Body of pancreas (tissue), 4 donors: ENCODE data around the gene SPIRE2. TPM values are rescaled to one million over a fixed set of nuclear protein-coding genes. Genes with fewer than 3 reads are reported as not detected.
A peak's percentile ranks its signal among the peaks of the same experiment; 100 is the strongest.

Experiments used
- ATAC-seq: fragments of 150-250 bp; one replicate; pipeline ENCODE4 v1.9.1; 2016
- DNase-seq, 4 donors: peaks; one replicate each; pipeline ENCODE4 v3.0.0-alpha.2; 2019
- H3K27ac ChIP-seq, 4 donors: fragments of 200-600 bp; sonication (generic); 1 replicate in 3 of 4; 2 replicates in 1 of 4; pipeline versions ENCODE4 v1.5.1 to v1.6.1; 2016 to 2019; ENCODE audit warnings: mild to moderate bottlenecking in 1 of 4, mixed read lengths in 1 of 4, moderate library complexity in 1 of 4
- H3K27me3 ChIP-seq, 2 donors: fragments of 200-600 bp; sonication (generic); one replicate each; pipeline ENCODE4 v1.6.0; 2016; ENCODE audit warnings: mild to moderate bottlenecking in 1 of 2
- H3K36me3 ChIP-seq, 2 donors: fragments of 200-600 bp; sonication (generic); replicated peaks in 1 of 2; 2 replicates each; pipeline ENCODE4 v1.5.1; 2016; ENCODE audit warnings: low read depth in 2 of 2; ENCODE audit not compliant: insufficient read depth in 1 of 2
- H3K4me1 ChIP-seq: fragments of 200-600 bp; sonication (generic); one replicate; pipeline ENCODE4 v1.6.0; 2016
- H3K4me3 ChIP-seq, 2 donors: fragments of 200-600 bp; sonication (generic); 1 replicate in 1 of 2; 2 replicates in 1 of 2; pipeline ENCODE4 v1.5.1; 2016 to 2019
- H3K9me3 ChIP-seq, 3 donors: fragments of 200-600 bp; sonication (generic); 1 replicate in 2 of 3; 2 replicates in 1 of 3; pipeline ENCODE4 v1.5.1; 2016
- POLR2A ChIP-seq, 3 donors: fragments of 450-650 bp; IDR thresholded peaks; one replicate each; pipeline ENCODE4 v1.6.1; 2016; ENCODE audit warnings: antibody characterized with exemption in 3 of 3, mild to moderate bottlenecking in 2 of 3
- WGBS, 2 donors: methylation state at CpG; one replicate each; pipeline ENCODE4 v1.1.5; 2017; 5-methylcytosine and 5-hydroxymethylcytosine counted together
- intact Hi-C: fragments of 100-400 bp; cut with DNase I; formaldehyde crosslinking; loops from one replicate; pipeline ENCODE4 v1.15.1; 2023
- total RNA-seq, 2 donors: library from RNA; depleted of rRNA; stranded (reverse); fragments of >200 nt; gene quantifications; one replicate each; pipeline ENCODE4 v1.1.0, GENCODE V29; 2016
- TF ChIP-seq, protein P1 (sequence below), 7 experiments: fragments of 450-650 bp in 4 of 7; fragments of 200-600 bp in 3 of 7; sonication (generic) in 3 of 7; IDR thresholded peaks; one replicate each; pipeline ENCODE4 v1.5.1; 2016 to 2019; ENCODE audit warnings: antibody characterized with exemption in 7 of 7

SPIRE2 gene
- total RNA-seq, 2 donors from 2014 or later = 7.3 to 7.6 TPM

DNA sequence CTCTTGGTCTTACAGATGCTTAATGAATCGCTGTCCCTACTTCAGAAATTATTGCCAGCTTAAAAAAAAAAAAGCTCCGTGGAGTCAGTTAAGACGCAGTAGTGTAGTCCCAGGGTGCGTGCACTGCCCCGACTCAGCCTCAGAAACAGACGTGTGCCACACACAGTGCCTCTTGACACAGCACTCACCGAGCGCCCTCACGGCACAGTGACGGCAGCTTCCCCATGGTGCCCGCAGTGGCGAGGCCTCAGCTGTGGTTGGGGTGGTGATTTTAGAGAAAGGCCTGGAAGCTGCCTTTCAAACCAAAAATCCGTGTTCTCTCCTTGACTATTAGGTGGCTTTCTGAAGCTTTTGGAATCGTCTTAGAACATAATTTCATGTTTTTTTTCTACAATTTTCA, 59.0 kb downstream of the SPIRE2 start:
- no peaks in the 10 kb centered on the region for H3K9me3 ChIP-seq
- TF ChIP-seq, protein P1, sequence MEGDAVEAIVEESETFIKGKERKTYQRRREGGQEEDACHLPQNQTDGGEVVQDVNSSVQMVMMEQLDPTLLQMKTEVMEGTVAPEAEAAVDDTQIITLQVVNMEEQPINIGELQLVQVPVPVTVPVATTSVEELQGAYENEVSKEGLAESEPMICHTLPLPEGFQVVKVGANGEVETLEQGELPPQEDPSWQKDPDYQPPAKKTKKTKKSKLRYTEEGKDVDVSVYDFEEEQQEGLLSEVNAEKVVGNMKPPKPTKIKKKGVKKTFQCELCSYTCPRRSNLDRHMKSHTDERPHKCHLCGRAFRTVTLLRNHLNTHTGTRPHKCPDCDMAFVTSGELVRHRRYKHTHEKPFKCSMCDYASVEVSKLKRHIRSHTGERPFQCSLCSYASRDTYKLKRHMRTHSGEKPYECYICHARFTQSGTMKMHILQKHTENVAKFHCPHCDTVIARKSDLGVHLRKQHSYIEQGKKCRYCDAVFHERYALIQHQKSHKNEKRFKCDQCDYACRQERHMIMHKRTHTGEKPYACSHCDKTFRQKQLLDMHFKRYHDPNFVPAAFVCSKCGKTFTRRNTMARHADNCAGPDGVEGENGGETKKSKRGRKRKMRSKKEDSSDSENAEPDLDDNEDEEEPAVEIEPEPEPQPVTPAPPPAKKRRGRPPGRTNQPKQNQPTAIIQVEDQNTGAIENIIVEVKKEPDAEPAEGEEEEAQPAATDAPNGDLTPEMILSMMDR (IDR thresholded peaks at IDR 0.05) = no peak
- no peak for TF ChIP-seq POLR2A (IDR thresholded peaks at IDR 0.05)
- ATAC-seq (no peak), DNase-seq (no peak)
- intact Hi-C loops = no loop called here
- H3K27me3 ChIP-seq = no peaks in the 10 kb centered on the region
- peaks cover 32 to 52% of the 10 kb centered on the region in 2 donors for H3K36me3 ChIP-seq
- H3K27ac ChIP-seq = no peak overlapping the region
- 94 to 96% methylated on average over 14 of the region's 14 CpGs for WGBS, 2 donors
- no peaks in the 10 kb centered on the region for H3K4me1 ChIP-seq
- H3K4me3 ChIP-seq = no peak overlapping the region

DNA sequence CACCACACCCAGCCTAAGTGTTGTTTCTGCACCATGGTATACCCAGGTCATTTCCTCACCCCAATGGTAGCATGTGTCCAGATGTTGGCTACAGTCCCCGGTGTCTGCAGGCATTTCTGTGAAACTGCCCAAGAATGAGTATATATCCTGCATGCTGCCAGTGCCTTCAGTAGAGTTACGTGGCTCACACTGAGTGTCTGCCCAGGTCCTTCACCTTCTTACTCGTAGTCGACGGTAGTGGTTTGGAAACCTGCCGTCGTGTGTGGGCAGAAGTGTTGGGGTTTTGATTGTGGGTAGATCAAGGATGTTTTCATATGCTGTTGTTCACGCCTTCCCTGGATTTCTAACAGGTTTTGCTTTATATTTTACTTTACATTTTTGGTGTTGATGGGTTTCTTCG, 61.9 kb downstream of the SPIRE2 start:
- no peak for DNase-seq
- H3K36me3 ChIP-seq = peaks cover 20 to 46% of the 10 kb centered on the region in 2 donors

DNA sequence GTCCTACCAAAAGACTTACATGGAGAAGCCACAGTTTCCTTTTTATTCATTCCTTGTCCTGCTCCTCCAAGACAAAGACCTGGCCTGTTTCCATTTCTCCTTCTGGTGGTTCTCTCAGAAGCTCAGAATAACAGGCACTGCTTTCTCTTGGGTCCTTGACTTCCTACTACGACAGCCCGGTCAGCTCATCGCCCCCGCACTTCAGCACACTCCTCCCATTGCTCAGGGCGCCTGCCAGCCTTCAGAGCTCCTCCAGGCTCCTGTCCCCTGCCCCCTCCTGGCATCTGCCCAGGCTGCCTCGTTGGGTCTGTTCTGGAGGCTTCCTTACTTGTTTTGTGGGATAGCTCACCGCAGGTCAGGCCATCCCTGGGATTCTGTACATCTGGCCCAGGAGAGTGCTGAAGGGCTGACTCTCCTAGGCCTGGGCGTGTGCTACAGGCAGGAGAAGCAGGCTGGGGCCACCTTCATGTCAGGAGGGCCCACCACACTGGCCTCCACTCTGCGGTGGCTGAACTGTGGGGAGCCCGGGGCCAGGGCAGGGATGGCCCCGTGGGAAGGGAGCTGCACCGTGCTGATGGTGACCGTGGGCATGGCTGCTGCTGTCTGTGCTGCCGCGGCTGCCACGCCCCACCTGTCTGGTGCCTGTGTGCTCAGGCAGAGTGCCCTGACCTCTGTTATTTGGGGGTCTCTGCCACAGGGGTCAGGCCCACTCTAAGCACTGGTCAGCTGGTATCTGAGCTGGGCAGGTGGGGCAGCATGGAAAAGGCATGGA, 62.8 kb downstream of the SPIRE2 start:
- H3K4me1 ChIP-seq = no peaks in the 10 kb centered on the region
- H3K9me3 ChIP-seq = no peaks in the 10 kb centered on the region
- H3K36me3 ChIP-seq = peaks cover 15 to 43% of the 10 kb centered on the region in 2 donors
- peak in 2 of 4 donors; percentile 24 to 31 for DNase-seq
- no peak overlapping the region for H3K4me3 ChIP-seq
- no peak for ATAC-seq
- H3K27ac ChIP-seq = no peak overlapping the region
- intact Hi-C loops = no loop called here
- TF ChIP-seq POLR2A (IDR thresholded peaks at IDR 0.05) = no peak
- TF ChIP-seq, protein P1 (IDR thresholded peaks at IDR 0.05) = no peak
- WGBS, 2 donors = 43 to 73% methylated on average over 6 to 16 of the region's 16 CpGs
- no peaks in the 10 kb centered on the region for H3K27me3 ChIP-seq

More for the DNA sequence above, 61.9 kb downstream of the SPIRE2 start:
- ATAC-seq = no peak
- no peaks in the 10 kb centered on the region for H3K4me1 ChIP-seq
- WGBS, 2 donors = 89 to 95% methylated on average over 9 of the region's 9 CpGs
- no peaks in the 10 kb centered on the region for H3K9me3 ChIP-seq
- TF ChIP-seq POLR2A (IDR thresholded peaks at IDR 0.05) = no peak
- TF ChIP-seq, protein P1 (IDR thresholded peaks at IDR 0.05) = no peak
- no peak overlapping the region for H3K27ac ChIP-seq
- no peaks in the 10 kb centered on the region for H3K27me3 ChIP-seq
- no peak overlapping the region for H3K4me3 ChIP-seq
- intact Hi-C loops = no loop called here

DNA sequence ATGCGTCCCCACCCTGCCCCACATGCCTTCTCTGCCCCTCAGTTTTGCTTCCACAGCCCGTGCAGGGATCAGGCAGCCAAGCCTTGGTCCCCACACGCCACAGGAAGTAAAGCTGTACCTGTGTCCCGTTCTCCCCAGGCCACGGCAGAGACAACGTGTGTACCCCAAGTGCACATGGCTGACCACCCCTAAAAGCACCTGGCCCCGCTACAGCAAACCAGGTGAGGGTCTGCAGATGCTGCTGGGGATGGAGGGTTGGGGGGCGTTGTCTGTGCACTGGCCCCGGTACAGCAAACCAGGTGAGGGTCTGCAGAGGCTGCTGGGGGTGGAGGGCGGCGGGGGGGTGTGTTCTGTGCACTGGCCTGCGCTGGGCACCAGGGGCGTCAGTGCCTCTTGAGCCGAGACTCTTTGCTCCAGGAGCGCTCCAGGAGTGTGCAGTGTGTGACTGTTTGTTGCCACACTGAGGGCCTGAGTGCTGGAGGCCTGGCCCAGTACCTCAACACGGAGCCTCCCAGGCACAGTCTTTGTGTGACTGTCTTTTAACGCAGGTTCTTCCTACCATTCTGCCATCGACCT, 63.9 kb downstream of the SPIRE2 start:
- Histone ChIP-seq H3K27ac (no peak overlapping the region), H3K27me3 (no peaks in the 10 kb centered on the region), H3K9me3 (no peaks in the 10 kb centered on the region), H3K4me3 (no peak overlapping the region), H3K4me1 (no peaks in the 10 kb centered on the region), H3K36me3 (peaks cover 11 to 35% of the 10 kb centered on the region in 2 donors)
- TF ChIP-seq, protein P1 (IDR thresholded peaks at IDR 0.05) = no peak
- no peak for TF ChIP-seq POLR2A (IDR thresholded peaks at IDR 0.05)
- WGBS, 2 donors = 93% methylated on average over 14 to 16 of the region's 18 CpGs
- no peak for DNase-seq
- intact Hi-C loops = no loop called here
- no peak for ATAC-seq
